GM13977 (cell line): ENCODE results near the gene UBE2R2.
"Not testable (repeated sequence)": the region's sequence is repeated elsewhere in the genome, so short reads cannot be mapped to it uniquely, and the experiment has no call there.

Experiments used
- DNase-seq: peaks from one replicate; pipeline ENCODE4 v3.0.0; 2012; ENCODE audit warnings: low spot score
- in situ Hi-C: fragments of 300-500 bp; cut with MboI; formaldehyde crosslinking; loops from one replicate; pipeline ENCODE4 v1.12.0; 2022; ENCODE audit warnings: low sequenced_read_pairs, low pct_unique_long_range_greater_than_20kb, mixed read lengths, inconsistent platforms; ENCODE audit not compliant: unreplicated experiment
- TF ChIP-seq, protein P1 (sequence below): IDR thresholded peaks from 2 replicates; pipeline ENCODE4 v1.5.1; 2012; ENCODE audit warnings: mild to moderate bottlenecking, control low read depth; ENCODE audit not compliant: insufficient read depth; ENCODE audit errors: extremely low read depth, missing control alignments

The UBE2R2 gene

DNA sequence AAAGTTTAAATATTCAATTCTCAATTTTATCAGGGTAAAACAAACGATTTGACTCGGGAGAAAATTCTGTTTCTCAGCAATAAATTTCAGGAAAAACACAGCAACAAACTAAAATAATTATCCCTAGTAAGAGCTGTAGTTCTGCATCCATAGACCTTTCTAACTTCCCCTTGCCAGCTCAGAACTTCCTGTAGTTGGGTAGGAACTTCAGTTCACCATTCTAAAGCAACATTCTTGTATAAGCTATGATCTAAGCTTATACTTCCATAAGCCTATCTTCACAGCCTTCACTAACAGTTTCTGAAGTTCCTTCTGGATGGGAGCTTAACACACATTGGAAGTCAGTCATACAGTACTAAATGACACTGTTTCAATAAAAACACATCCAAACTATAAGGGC, 135.1 kb downstream of the UBE2R2 start:
- no peak for DNase-seq
- TF ChIP-seq, protein P1, sequence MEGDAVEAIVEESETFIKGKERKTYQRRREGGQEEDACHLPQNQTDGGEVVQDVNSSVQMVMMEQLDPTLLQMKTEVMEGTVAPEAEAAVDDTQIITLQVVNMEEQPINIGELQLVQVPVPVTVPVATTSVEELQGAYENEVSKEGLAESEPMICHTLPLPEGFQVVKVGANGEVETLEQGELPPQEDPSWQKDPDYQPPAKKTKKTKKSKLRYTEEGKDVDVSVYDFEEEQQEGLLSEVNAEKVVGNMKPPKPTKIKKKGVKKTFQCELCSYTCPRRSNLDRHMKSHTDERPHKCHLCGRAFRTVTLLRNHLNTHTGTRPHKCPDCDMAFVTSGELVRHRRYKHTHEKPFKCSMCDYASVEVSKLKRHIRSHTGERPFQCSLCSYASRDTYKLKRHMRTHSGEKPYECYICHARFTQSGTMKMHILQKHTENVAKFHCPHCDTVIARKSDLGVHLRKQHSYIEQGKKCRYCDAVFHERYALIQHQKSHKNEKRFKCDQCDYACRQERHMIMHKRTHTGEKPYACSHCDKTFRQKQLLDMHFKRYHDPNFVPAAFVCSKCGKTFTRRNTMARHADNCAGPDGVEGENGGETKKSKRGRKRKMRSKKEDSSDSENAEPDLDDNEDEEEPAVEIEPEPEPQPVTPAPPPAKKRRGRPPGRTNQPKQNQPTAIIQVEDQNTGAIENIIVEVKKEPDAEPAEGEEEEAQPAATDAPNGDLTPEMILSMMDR = no peak
- in situ Hi-C loops = no loop called here

DNA sequence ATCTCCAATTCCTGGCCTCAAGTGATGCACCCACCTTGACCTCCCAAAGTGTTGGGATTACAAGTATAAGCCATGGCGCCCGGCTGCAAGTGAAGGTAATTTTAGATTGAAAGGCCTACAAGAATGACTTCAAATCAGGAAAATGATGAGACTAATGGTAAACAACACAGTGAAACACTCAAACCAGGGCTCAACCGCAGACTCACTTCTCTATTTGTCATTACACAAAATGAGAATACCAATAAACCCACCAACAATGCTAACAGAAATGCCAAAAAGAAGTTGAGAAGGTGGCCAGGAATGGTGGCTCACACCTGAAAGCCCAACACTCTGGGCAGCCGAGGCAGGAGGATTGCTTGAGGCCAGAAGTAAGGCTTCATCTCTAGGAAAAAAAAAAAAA, 139.6 kb downstream of the UBE2R2 start:
- in situ Hi-C loops = no loop called here
- TF ChIP-seq, protein P1 = no peak
- no peak for DNase-seq

DNA sequence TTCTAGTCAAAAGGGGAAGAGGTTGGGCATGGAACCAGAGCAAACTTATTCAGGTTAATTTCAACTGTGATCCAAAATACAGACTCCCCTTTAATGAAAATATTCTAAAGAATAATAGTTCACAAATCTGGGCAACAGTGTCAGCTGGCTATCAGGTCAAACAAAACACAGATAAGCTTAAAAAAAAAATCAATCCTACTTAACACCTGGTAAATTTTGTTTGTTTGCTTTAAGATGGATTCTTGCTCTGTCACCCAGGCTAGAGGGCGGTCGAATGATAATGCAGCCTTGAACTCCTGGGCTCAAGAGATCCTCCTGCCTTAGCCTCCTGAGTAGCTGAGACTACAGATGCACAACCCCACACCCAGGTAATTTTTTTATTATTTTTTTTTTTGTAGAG, 142.8 kb downstream of the UBE2R2 start:
- in situ Hi-C loops = no loop called here

DNA sequence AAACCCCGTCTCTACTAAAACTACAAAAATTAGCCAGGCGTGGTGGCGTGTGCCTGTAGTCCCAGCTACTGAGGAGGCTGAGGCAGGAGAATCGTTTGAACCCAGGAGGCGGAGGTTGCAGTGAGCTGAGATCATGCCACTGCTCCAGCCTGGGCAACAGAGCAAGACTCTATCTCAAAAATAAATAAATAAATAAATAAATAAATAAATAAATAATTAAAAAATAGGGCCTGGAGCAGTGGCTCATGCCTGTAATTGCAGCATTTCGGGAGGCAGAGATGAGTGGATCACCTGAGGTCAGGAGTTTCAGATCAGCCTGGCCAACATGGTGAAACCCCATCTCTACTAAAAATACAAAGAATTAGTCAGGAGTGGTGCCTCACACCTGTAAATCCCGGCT, 145.5 kb downstream of the UBE2R2 start:
- in situ Hi-C loops, DNase-seq: not testable (repeated sequence)

More for the DNA sequence above, 142.8 kb downstream of the UBE2R2 start:
- no peak for DNase-seq
- TF ChIP-seq, protein P1 = no peak

- in situ Hi-C loops = no loop called here
- TF ChIP-seq, protein P1 = no peak
- DNase-seq = no peak
These were observed 147.3 kb downstream of the UBE2R2 start for GRCh38 chr9:33964086-33964768.
